Measurements from ENCODE around the gene PSPC1. TPM values are rescaled to one million over a fixed set of nuclear protein-coding genes. Genes with fewer than 3 reads are reported as not detected.
A peak's percentile ranks its signal among the peaks of the same experiment; 100 is the strongest.

The PSPC1 gene
- total RNA-seq, 4 donors from 2014 or later = 75.1 to 90.8 (median 86.8) TPM

- WGBS, 2 donors = 78 to 81% methylated on average over 3 of the region's 3 CpGs
- H3K4me3 ChIP-seq (replicated peaks in 1 of 3) = no peak overlapping the region
- peaks cover 62 to 86% of the 10 kb centered on the region in 2 donors for H3K36me3 ChIP-seq
- TF ChIP-seq POLR2A (IDR thresholded peaks at IDR 0.05) = no peak
- TF ChIP-seq CTCF (IDR thresholded peaks at IDR 0.05) = no peak
- H3K9me3 ChIP-seq = no peaks in the 10 kb centered on the region
- H3K27ac ChIP-seq = no peak overlapping the region
- intact Hi-C loops (cut with DNase I) = no loop called here
- no peaks in the 10 kb centered on the region for H3K4me1 ChIP-seq
- no peaks in the 10 kb centered on the region for H3K27me3 ChIP-seq
- DNase-seq = no peak
Observed at GRCh38 chr13:19670147-19670546, 112.6 kb downstream of the PSPC1 start.

GRCh38 chr13:19668778-19669177, 114.0 kb downstream of the PSPC1 start:
- no peak overlapping the region for H3K27ac ChIP-seq
- peaks cover 61 to 88% of the 10 kb centered on the region in 2 donors for H3K36me3 ChIP-seq
- DNase-seq = no peak
- WGBS, 2 donors = 92 to 94% methylated on average over 9 of the region's 9 CpGs
- intact Hi-C loops (cut with DNase I) = no loop called here
- TF ChIP-seq CTCF (IDR thresholded peaks at IDR 0.05) (no peak), POLR2A (IDR thresholded peaks at IDR 0.05) (no peak)
- H3K4me3 ChIP-seq (replicated peaks in 1 of 3) = no peak overlapping the region
- H3K9me3 ChIP-seq = no peaks in the 10 kb centered on the region
- no peaks in the 10 kb centered on the region for H3K4me1 ChIP-seq
- no peaks in the 10 kb centered on the region for H3K27me3 ChIP-seq

- Histone ChIP-seq H3K4me1 (no peaks in the 10 kb centered on the region), H3K36me3 (peaks cover 60 to 88% of the 10 kb centered on the region in 2 donors), H3K4me3 (replicated peaks in 1 of 3) (no peak overlapping the region), H3K27ac (no peak overlapping the region), H3K27me3 (no peaks in the 10 kb centered on the region), H3K9me3 (no peaks in the 10 kb centered on the region)
- intact Hi-C loops (cut with DNase I) = no loop called here
- TF ChIP-seq POLR2A (IDR thresholded peaks at IDR 0.05) (no peak), CTCF (IDR thresholded peaks at IDR 0.05) (no peak)
- peak; percentile 18 to 20 for DNase-seq
- 69 to 76% methylated on average over 12 to 14 of the region's 14 CpGs for WGBS, 2 donors
Observed at GRCh38 chr13:19665427-19665859, 117.3 kb downstream of the PSPC1 start.

GRCh38 chr13:19664481-19665230, 118.1 kb downstream of the PSPC1 start:
- WGBS, 2 donors = 87 to 89% methylated on average over 14 of the region's 14 CpGs
- no peak overlapping the region for H3K27ac ChIP-seq
- TF ChIP-seq POLR2A (IDR thresholded peaks at IDR 0.05) (no peak), CTCF (IDR thresholded peaks at IDR 0.05) (no peak)
- peaks cover 53 to 81% of the 10 kb centered on the region in 2 donors for H3K36me3 ChIP-seq
- intact Hi-C loops (cut with DNase I) = no loop called here
- no peak for DNase-seq
- H3K27me3 ChIP-seq = no peaks in the 10 kb centered on the region
- no peak overlapping the region for H3K4me3 ChIP-seq (replicated peaks in 1 of 3)
- no peaks in the 10 kb centered on the region for H3K9me3 ChIP-seq
- H3K4me1 ChIP-seq = no peaks in the 10 kb centered on the region

GRCh38 chr13:19663416-19663979, 119.2 kb downstream of the PSPC1 start:
- Histone ChIP-seq H3K36me3 (peaks cover 51 to 79% of the 10 kb centered on the region in 2 donors), H3K9me3 (no peaks in the 10 kb centered on the region), H3K4me1 (no peaks in the 10 kb centered on the region), H3K27me3 (no peaks in the 10 kb centered on the region), H3K27ac (no peak overlapping the region), H3K4me3 (replicated peaks in 1 of 3) (no peak overlapping the region)
- no peak for TF ChIP-seq CTCF (IDR thresholded peaks at IDR 0.05)
- TF ChIP-seq POLR2A (IDR thresholded peaks at IDR 0.05) = no peak
- intact Hi-C loops (cut with DNase I) = no loop called here
- 91 to 92% methylated on average over 12 to 13 of the region's 13 CpGs for WGBS, 2 donors
- DNase-seq = no peak
